HepG2 (cell line): ENCODE data around the gene CAMTA1. TPM values are rescaled to one million over a fixed set of nuclear protein-coding genes. Genes with fewer than 3 reads are reported as not detected.

Source experiments
- ATAC-seq: fragments of 200-7000 bp; cut with Tn5 transposase; 3 replicates; pipeline ENCODE4 v1.9.1; 2020; ENCODE audit warnings: mild to moderate bottlenecking, moderate library complexity
- BruUV-seq: library from RNA; stranded (reverse); fragments of 400-500 nt; replicated peaks from 2 replicates; lab custom pipeline; 2021; lab: Mats Ljungman, UMichigan
- CTCF ChIA-PET: fragments of 300-600 bp; formaldehyde crosslinking; extraction: SDS; loops from one replicate; lab custom pipeline; 2021; ENCODE audit warnings: low total read pairs, inconsistent platforms, low intra/inter-chr PET ratio; lab: Yijun Ruan, JAX
- POLR2A ChIA-PET: fragments of 350-600 bp; sonication (Branson Sonifier 250); formaldehyde crosslinking; loops from one replicate; lab custom pipeline; 2020; ENCODE audit warnings: antibody characterized with exemption, inconsistent platforms; lab: Yijun Ruan, JAX
- DNase-seq: peaks from one replicate; pipeline ENCODE4 v3.0.0-alpha.2; 2015; ENCODE audit warnings: low spot score
- FAIRE-seq: peaks from 3 replicates; lab custom pipeline; 2011; peaks lifted over from hg19 to GRCh38; lab: Jason Lieb, UNC
- H2AFZ ChIP-seq: one replicate; pipeline ENCODE4 v1.6.1; 2011; ENCODE audit warnings: low read length, inconsistent platforms
- H3K27ac ChIP-seq: fragments of 300-600 bp; 3 replicates; pipeline ENCODE4 v1.8.0; 2011; ENCODE audit warnings: mixed run types, mild to moderate bottlenecking, mixed read lengths, low read length, inconsistent platforms; ENCODE audit not compliant: insufficient read depth; ENCODE audit errors: extremely low read length
- H3K27me3 ChIP-seq, 2 experiments: fragments of 200-600 bp in 1 of 2; 2 replicates in 1 of 2; 3 replicates in 1 of 2; pipeline versions ENCODE4 v1.6.0 to v1.8.0; 2011; ENCODE audit warnings: low read length in 2 of 2, mild to moderate bottlenecking in 2 of 2, moderate library complexity in 2 of 2, inconsistent platforms in 1 of 2; ENCODE audit not compliant: insufficient read depth in 2 of 2, control insufficient read depth in 1 of 2
- H3K36me3 ChIP-seq, 2 experiments: fragments of 200-600 bp in 1 of 2; replicated peaks in 1 of 2; 2 replicates in 1 of 2; 3 replicates in 1 of 2; pipeline versions ENCODE4 v1.5.1 to v1.8.0; 2011; ENCODE audit warnings: low read length in 2 of 2, inconsistent platforms in 1 of 2; ENCODE audit not compliant: insufficient read depth in 2 of 2, control insufficient read depth in 1 of 2
- H3K4me1 ChIP-seq: 2 replicates; pipeline ENCODE4 v1.5.1; 2012; ENCODE audit warnings: low read length, inconsistent platforms; ENCODE audit not compliant: insufficient read depth
- H3K4me2 ChIP-seq: 2 replicates; pipeline ENCODE4 v1.6.0; 2011; ENCODE audit warnings: low read depth, low read length, inconsistent platforms
- H3K4me3 ChIP-seq, 3 experiments: fragments of 200-600 bp in 1 of 3; sonication (generic), shearing (Covaris generic) in 1 of 3; replicated peaks in 1 of 3; 2 replicates each; pipeline ENCODE4 v1.5.1; 2011 to 2016; ENCODE audit warnings: low read length in 3 of 3, inconsistent platforms in 2 of 3, low read depth in 2 of 3, mild to moderate bottlenecking in 2 of 3, control low read depth in 1 of 3, mixed read lengths in 1 of 3; ENCODE audit not compliant: insufficient read depth in 1 of 3
- H3K79me2 ChIP-seq: one replicate; pipeline ENCODE4 v1.6.1; 2011; ENCODE audit warnings: low read length, inconsistent platforms; ENCODE audit not compliant: insufficient read depth
- H3K9ac ChIP-seq: 2 replicates; pipeline ENCODE4 v1.6.0; 2011; ENCODE audit warnings: mild to moderate bottlenecking, low read depth, low read length, inconsistent platforms; ENCODE audit not compliant: insufficient read depth
- H3K9me3 ChIP-seq: 2 replicates; pipeline ENCODE4 v1.5.1; 2012; ENCODE audit warnings: mild to moderate bottlenecking, low read length
- H4K20me1 ChIP-seq: 2 replicates; pipeline ENCODE4 v1.6.0; 2011; ENCODE audit warnings: inconsistent platforms, mild to moderate bottlenecking, low read length, moderate library complexity; ENCODE audit not compliant: insufficient read depth
- ASH2L ChIP-seq: fragments of 300-600, 200-600 bp; sonication (generic); IDR thresholded peaks from 2 replicates; pipeline ENCODE4 v1.7.0; 2017; ENCODE audit warnings: low read depth, mild to moderate bottlenecking, moderate library complexity, mixed read lengths, low read length; ENCODE audit not compliant: insufficient read length
- ELF3 ChIP-seq: IDR thresholded peaks from 2 replicates; pipeline ENCODE4 v1.6.1; 2016; ENCODE audit warnings: missing genetic modification reagents, missing compliant biosample characterization
- FOXK1 ChIP-seq: sonication (generic); formaldehyde crosslinking; IDR thresholded peaks from 2 replicates; pipeline ENCODE4 v1.4.0; 2020; ENCODE audit warnings: low read depth, missing genetic modification reagents, borderline replicate concordance
- HOXA3 ChIP-seq: sonication (generic); formaldehyde crosslinking; IDR thresholded peaks from 2 replicates; pipeline ENCODE4 v1.5.0; 2020; ENCODE audit warnings: missing genetic modification reagents
- HOXD1 ChIP-seq: sonication (generic); formaldehyde crosslinking; IDR thresholded peaks from 2 replicates; pipeline ENCODE4 v1.5.0; 2020; ENCODE audit warnings: missing genetic modification reagents
- MTF2 ChIP-seq: sonication (generic); formaldehyde crosslinking; IDR thresholded peaks from 2 replicates; pipeline ENCODE4 v1.5.0; 2020; ENCODE audit warnings: missing genetic modification reagents, borderline replicate concordance
- NR2F1 ChIP-seq, 2 experiments: fragments of 450-650 bp in 1 of 2; formaldehyde crosslinking in 1 of 2; IDR thresholded peaks; 2 replicates each; pipeline versions ENCODE4 v1.5.0 to v1.6.1; 2016 to 2020; ENCODE audit warnings: mild to moderate bottlenecking in 1 of 2, missing compliant biosample characterization in 1 of 2, missing genetic modification reagents in 1 of 2, moderate library complexity in 1 of 2
- POLR2AphosphoS2 ChIP-seq: IDR thresholded peaks from 2 replicates; pipeline ENCODE4 v1.6.1; 2011; ENCODE audit warnings: low read depth, low read length, improper control_type of control experiment
- POLR2AphosphoS5 ChIP-seq: IDR thresholded peaks from 2 replicates; pipeline ENCODE4 v1.6.1; 2012; ENCODE audit warnings: low read depth, low read length
- RFX3 ChIP-seq: IDR thresholded peaks from 2 replicates; pipeline ENCODE4 v1.6.1; 2016; ENCODE audit warnings: missing biosample characterization, missing genetic modification reagents
- SIX1 ChIP-seq: sonication (generic); formaldehyde crosslinking; IDR thresholded peaks from 2 replicates; pipeline ENCODE4 v1.4.0; 2020; ENCODE audit warnings: missing genetic modification reagents, borderline replicate concordance
- SOX13 ChIP-seq, 3 experiments: fragments of 450-650 bp in 1 of 3; sonication (generic) in 1 of 3; formaldehyde crosslinking in 1 of 3; IDR thresholded peaks in 2 of 3; conservative IDR thresholded peaks in 1 of 3; 2 replicates each; pipeline versions ENCODE4 v1.5.0 to v1.6.1; 2016 to 2020; ENCODE audit warnings: antibody characterized with exemption in 1 of 3, mild to moderate bottlenecking in 1 of 3, missing compliant biosample characterization in 1 of 3, missing genetic modification reagents in 1 of 3, moderate library complexity in 1 of 3
- SRY ChIP-seq: sonication (generic); formaldehyde crosslinking; IDR thresholded peaks from 2 replicates; pipeline ENCODE4 v1.8.0; 2022; ENCODE audit warnings: mild to moderate bottlenecking, missing genetic modification reagents
- ZNF333 ChIP-seq: sonication (generic); formaldehyde crosslinking; IDR thresholded peaks from 2 replicates; pipeline ENCODE4 v1.4.0; 2020; ENCODE audit warnings: mild to moderate bottlenecking, missing genetic modification reagents, borderline replicate concordance
- ZNF33A ChIP-seq: sonication (generic); formaldehyde crosslinking; IDR thresholded peaks from 2 replicates; pipeline ENCODE4 v1.5.1; 2020; ENCODE audit warnings: missing genetic modification reagents, mild to moderate bottlenecking, moderate library complexity, borderline replicate concordance
- ZNF570 ChIP-seq: sonication (generic); formaldehyde crosslinking; IDR thresholded peaks from 2 replicates; pipeline ENCODE4 v1.4.0; 2020; ENCODE audit warnings: mild to moderate bottlenecking, missing genetic modification reagents, borderline replicate concordance
- ZNF761 ChIP-seq: sonication (generic); formaldehyde crosslinking; conservative IDR thresholded peaks from 2 replicates; pipeline ENCODE4 v1.4.0; 2020; ENCODE audit warnings: mild to moderate bottlenecking, missing genetic modification reagents
- WGBS: methylation state at CpG from one replicate; pipeline ENCODE4 v1.1.6; 2017; ENCODE audit warnings: low lambda C conversion rate; 5-methylcytosine and 5-hydroxymethylcytosine counted together
- in situ Hi-C: cut with HindIII; loops from 2 replicates; pipeline ENCODE4 v1.10.0; 2017; ENCODE audit warnings: low pct_unique_long_range_greater_than_20kb; ENCODE audit not compliant: extremely low pct_ligation_motif_present
- intact Hi-C: fragments of 100-400 bp; cut with micrococcal nuclease; formaldehyde crosslinking; loops from one replicate; pipeline ENCODE4 v1.10.0; 2022; ENCODE audit not compliant: unreplicated experiment
- polyA plus RNA-seq, 8 experiments: library from polyadenylated mRNA; depleted of rRNA in 3 of 8; stranded (reverse) in 7 of 8; unstranded in 1 of 8; fragments of >200 nt; fragmentation: Illumina TruSeq in 4 of 8; extraction: Trizol in 4 of 8; gene quantifications; 2 replicates each; pipeline versions ENCODE4 v1.2.1 to v1.2.3, GENCODE V29; 2011 to 2016; ENCODE audit warnings: low read depth in 4 of 8, missing spikeins in 1 of 8, mixed read lengths in 1 of 8; ENCODE audit not compliant: insufficient read depth in 1 of 8
- total RNA-seq, 5 experiments: library from RNA; depleted of rRNA; stranded (reverse); fragments of >200 nt; fragmentation: Illumina TruSeq; extraction: Trizol; gene quantifications; 2 replicates each; pipeline ENCODE4 v1.2.3, GENCODE V29; 2016; ENCODE audit warnings: low read depth in 1 of 5
- TF ChIP-seq, protein P1 (sequence below): sonication (generic); formaldehyde crosslinking; IDR thresholded peaks from 2 replicates; pipeline ENCODE4 v1.4.0; 2020; ENCODE audit warnings: missing genetic modification reagents, borderline replicate concordance
- TF ChIP-seq, protein P2 (sequence below), 2 experiments: sonication (generic) in 1 of 2; formaldehyde crosslinking in 1 of 2; IDR thresholded peaks; 2 replicates each; pipeline versions ENCODE4 v1.5.1 to v1.6.1; 2011 to 2020; ENCODE audit warnings: borderline replicate concordance in 1 of 2, low read depth in 1 of 2, low read length in 1 of 2, mild to moderate bottlenecking in 1 of 2, missing genetic modification reagents in 1 of 2, moderate library complexity in 1 of 2
- TF ChIP-seq, protein P3 (sequence below): sonication (generic); formaldehyde crosslinking; IDR thresholded peaks from 2 replicates; pipeline ENCODE4 v1.4.0; 2020; ENCODE audit warnings: low read depth, mild to moderate bottlenecking, missing genetic modification reagents

CAMTA1 gene
- total and polyA plus RNA-seq, 2 of the 13 experiments (the other 11 are each of a cell fraction or from before 2014, with no cell fraction given): 25.0 to 36.4 TPM

DNA sequence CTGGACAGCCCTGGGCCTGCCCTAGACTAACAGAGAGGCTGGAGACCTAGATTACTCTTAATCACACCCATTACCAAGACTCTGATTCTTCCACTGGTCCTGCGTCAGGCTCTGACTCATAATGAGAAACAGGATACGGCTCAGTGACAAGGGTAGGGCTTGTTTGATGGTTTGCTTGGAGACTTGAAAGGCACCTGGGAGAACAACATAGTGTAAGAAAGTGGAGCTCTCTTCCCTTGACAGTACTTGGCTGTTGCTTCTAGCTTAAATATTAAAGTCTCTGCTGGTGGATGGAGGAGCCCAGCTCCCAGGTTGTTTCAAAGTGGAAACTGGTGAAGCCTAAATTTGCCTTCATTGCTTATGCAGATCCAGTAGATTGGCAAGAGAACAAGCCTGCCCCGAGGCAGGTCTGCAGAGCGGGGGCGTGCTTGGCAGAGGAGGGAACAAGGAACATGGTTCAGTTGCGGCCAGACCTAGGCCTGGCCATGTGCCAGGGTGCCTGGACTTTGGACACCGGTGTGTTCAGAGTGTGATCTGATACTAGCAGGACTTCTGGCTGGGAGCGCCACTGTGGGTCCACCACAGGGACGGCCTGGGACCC, 480.6 kb downstream of the CAMTA1 start:
- DNase-seq: peak; percentile 79
- H2AFZ ChIP-seq: no peak overlapping the region
- in situ Hi-C loops (no loop called here), intact Hi-C loops (no loop called here)
- H3K9me3 ChIP-seq: peaks cover 16% of the 10 kb centered on the region
- CTCF ChIA-PET: no interaction called here
- H3K79me2 ChIP-seq: no peaks in the 10 kb centered on the region
- POLR2A ChIA-PET: no interaction called here
- peaks cover 19% of the 10 kb centered on the region for H3K4me1 ChIP-seq
- no peak overlapping the region for H3K9ac ChIP-seq
- H3K4me2 ChIP-seq: peak overlapping the region; percentile 34
- 3% methylated on average over 8 of the region's 9 CpGs for WGBS
- peak; percentile 79 for FAIRE-seq
- no peaks in the 10 kb centered on the region for H3K36me3 ChIP-seq
- H3K27me3 ChIP-seq: peaks cover 0 to 4% of the 10 kb centered on the region in 2 experiments; a peak in 2 of 5 replicates
- peak; percentile 97 for ATAC-seq
- H3K27ac ChIP-seq: no peak overlapping the region
- BruUV-seq: no TSS peak
- no peaks in the 10 kb centered on the region for H4K20me1 ChIP-seq
- H3K4me3 ChIP-seq: no peak overlapping the region
- TF ChIP-seq SOX13 (IDR thresholded peaks at IDR 0.05) (no peak), SOX13 (CRISPR knock-in tag; conservative IDR thresholded peaks at IDR 0.05 in 1 of 2, IDR thresholded peaks at IDR 0.05 in 1 of 2) (peak in 1 of 2 experiments; percentile 21; a peak in 1 of 4 replicates), SIX1 (CRISPR knock-in tag) (peak; percentile 59; the same call in 1 of the 2 replicates), RFX3 (CRISPR knock-in tag) (no peak), ZNF333 (CRISPR knock-in tag) (no peak), HOXD1 (CRISPR knock-in tag) (no peak), FOXK1 (peak; percentile 27; the same call in 1 of the 2 replicates), POLR2AphosphoS2 (no peak), ZNF570 (CRISPR knock-in tag) (no peak), ELF3 (peak; percentile 73; the same call in 1 of the 2 replicates), NR2F1 (CRISPR knock-in tag; IDR thresholded peaks at IDR 0.05) (no peak), POLR2AphosphoS5 (no peak), HOXA3 (CRISPR knock-in tag) (peak; percentile 37; the same call in 1 of the 2 replicates), ZNF33A (CRISPR knock-in tag) (no peak), ASH2L (peak; percentile 26), ZNF761 (CRISPR knock-in tag) (no peak), MTF2 (CRISPR knock-in tag) (no peak), SRY (CRISPR knock-in tag) (no peak)
- TF ChIP-seq, protein P1, sequence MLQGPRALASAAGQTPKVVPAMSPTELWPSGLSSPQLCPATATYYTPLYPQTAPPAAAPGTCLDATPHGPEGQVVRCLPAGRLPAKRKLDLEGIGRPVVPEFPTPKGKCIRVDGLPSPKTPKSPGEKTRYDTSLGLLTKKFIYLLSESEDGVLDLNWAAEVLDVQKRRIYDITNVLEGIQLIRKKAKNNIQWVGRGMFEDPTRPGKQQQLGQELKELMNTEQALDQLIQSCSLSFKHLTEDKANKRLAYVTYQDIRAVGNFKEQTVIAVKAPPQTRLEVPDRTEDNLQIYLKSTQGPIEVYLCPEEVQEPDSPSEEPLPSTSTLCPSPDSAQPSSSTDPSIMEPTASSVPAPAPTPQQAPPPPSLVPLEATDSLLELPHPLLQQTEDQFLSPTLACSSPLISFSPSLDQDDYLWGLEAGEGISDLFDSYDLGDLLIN: 0 out of 2 replicates have a peak, but pooled peaks have one; percentile 49
- TF ChIP-seq, protein P2, sequence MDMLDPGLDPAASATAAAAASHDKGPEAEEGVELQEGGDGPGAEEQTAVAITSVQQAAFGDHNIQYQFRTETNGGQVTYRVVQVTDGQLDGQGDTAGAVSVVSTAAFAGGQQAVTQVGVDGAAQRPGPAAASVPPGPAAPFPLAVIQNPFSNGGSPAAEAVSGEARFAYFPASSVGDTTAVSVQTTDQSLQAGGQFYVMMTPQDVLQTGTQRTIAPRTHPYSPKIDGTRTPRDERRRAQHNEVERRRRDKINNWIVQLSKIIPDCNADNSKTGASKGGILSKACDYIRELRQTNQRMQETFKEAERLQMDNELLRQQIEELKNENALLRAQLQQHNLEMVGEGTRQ (IDR thresholded peaks at IDR 0.05; ENCODE audit: low read depth, low read length): no peak
- TF ChIP-seq, protein P2 (CRISPR knock-in tag; IDR thresholded peaks at IDR 0.05; ENCODE audit: borderline replicate concordance): no peak
- TF ChIP-seq, protein P3, sequence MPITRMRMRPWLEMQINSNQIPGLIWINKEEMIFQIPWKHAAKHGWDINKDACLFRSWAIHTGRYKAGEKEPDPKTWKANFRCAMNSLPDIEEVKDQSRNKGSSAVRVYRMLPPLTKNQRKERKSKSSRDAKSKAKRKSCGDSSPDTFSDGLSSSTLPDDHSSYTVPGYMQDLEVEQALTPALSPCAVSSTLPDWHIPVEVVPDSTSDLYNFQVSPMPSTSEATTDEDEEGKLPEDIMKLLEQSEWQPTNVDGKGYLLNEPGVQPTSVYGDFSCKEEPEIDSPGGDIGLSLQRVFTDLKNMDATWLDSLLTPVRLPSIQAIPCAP: no peak
